ENCODE data around the gene NOL12. TPM values are rescaled to one million over a fixed set of nuclear protein-coding genes. Genes with fewer than 3 reads are reported as not detected.

Gene NOL12
- total RNA-seq, 4 donors from 2014 or later: 44.1 to 143 (median 57.2) TPM

GRCh38 chr22:37678372-37678771 is 7.8 kb upstream of the NOL12 start:
- H3K27me3 ChIP-seq: no peaks in the 10 kb centered on the region
- H3K4me3 ChIP-seq: no peak overlapping the region
- in situ Hi-C loops (cut with MboI; ENCODE audit: low pct_ligation_motif_present in 1 of 4, low pct_unique_long_range_greater_than_20kb in 1 of 4, low sequenced_read_pairs in 3 of 4) (loop anchor here in 1 of 4 donors (25.0 kb wide), 1 partner anchor 109 kb away; no protein-coding TSS in a partner anchor), intact Hi-C loops (cut with DNase I; ENCODE audit: low total_unique reads) (no loop called here)
- no peaks in the 10 kb centered on the region for H3K36me3 ChIP-seq
- H3K4me1 ChIP-seq: peaks cover 30 to 63% (median 46%) of the 10 kb centered on the region in 4 donors
- TF ChIP-seq POLR2AphosphoS5 (IDR thresholded peaks at IDR 0.05) (no peak), CTCF (IDR thresholded peaks at IDR 0.05) (no peak), POLR2A (IDR thresholded peaks at IDR 0.05) (no peak), EP300 (IDR thresholded peaks at IDR 0.05; ENCODE audit: low read depth) (no peak)
- 46% methylated on average over 6 of the region's 18 CpGs; no CpG with 5 or more reads in 1 of the 2 donors for WGBS, 2 donors (ENCODE audit: low coverage in 1 of 2)
- H3K27ac ChIP-seq: peak overlapping the region; percentile 89 to 96 (median 94)
- no peak for DNase-seq
- no peaks in the 10 kb centered on the region for H3K9me3 ChIP-seq

GRCh38 chr22:37679670-37680069 is 6.5 kb upstream of the NOL12 start:
- H3K9me3 ChIP-seq: no peaks in the 10 kb centered on the region
- in situ Hi-C loops (cut with MboI; ENCODE audit: low pct_ligation_motif_present in 1 of 4, low pct_unique_long_range_greater_than_20kb in 1 of 4, low sequenced_read_pairs in 3 of 4): loop anchor here in 3 of 4 donors (5.0 to 25.0 kb wide), 3 partner anchors 37 to 108 kb away; no protein-coding TSS in a partner anchor
- no peaks in the 10 kb centered on the region for H3K27me3 ChIP-seq
- H3K36me3 ChIP-seq: no peaks in the 10 kb centered on the region
- DNase-seq: no peak
- intact Hi-C loops (cut with DNase I; ENCODE audit: low total_unique reads): no loop called here
- WGBS, 2 donors (ENCODE audit: low coverage in 1 of 2): 90% methylated on average over 8 of the region's 8 CpGs; no CpG with 5 or more reads in 1 of the 2 donors
- peaks cover 18 to 55% (median 38%) of the 10 kb centered on the region in 4 donors for H3K4me1 ChIP-seq
- TF ChIP-seq CTCF (IDR thresholded peaks at IDR 0.05): no peak
- TF ChIP-seq EP300 (IDR thresholded peaks at IDR 0.05; ENCODE audit: low read depth): no peak
- TF ChIP-seq POLR2A (IDR thresholded peaks at IDR 0.05): no peak
- TF ChIP-seq POLR2AphosphoS5 (IDR thresholded peaks at IDR 0.05): no peak
- no peak overlapping the region for H3K4me3 ChIP-seq
- peak overlapping the region in 1 of 4 donors; percentile 96 for H3K27ac ChIP-seq

DNA sequence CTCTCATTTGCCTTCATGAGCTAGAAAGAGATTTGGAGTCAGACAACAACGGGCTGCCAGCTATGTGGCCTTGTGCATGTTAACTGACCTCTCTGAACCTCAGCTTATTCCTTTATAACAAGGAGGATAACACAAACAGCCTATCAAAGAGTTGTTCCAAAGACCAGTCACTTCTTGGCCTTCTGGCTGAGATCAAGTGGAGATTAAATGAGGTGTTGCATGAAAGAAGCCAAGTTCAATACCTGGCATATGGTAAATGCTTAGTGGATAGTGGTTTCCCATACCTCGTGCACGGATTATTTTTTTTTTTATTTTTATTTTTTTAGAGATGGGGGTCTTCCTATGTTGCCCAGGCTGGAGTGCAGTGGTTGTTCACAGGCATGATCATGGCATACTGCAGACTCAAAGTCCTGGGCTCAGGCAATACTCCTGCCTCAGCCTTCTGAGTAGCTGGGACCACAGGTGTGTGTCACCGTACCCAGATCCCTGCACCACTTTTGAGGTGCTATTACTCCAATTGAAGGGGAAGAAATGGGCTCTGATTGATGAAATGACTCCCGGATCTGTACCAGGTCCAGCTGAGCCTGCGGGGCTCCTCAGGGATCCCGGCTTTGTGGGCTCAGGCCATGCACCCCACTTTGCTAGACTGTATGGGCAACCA is 5.8 kb upstream of the NOL12 start:
- Histone ChIP-seq H3K9me3 (no peaks in the 10 kb centered on the region), H3K4me1 (peaks cover 13 to 52% (median 34%) of the 10 kb centered on the region in 4 donors), H3K27me3 (no peaks in the 10 kb centered on the region), H3K36me3 (no peaks in the 10 kb centered on the region), H3K4me3 (no peak overlapping the region), H3K27ac (no peak overlapping the region)
- TF ChIP-seq EP300 (IDR thresholded peaks at IDR 0.05; ENCODE audit: low read depth) (no peak), POLR2A (IDR thresholded peaks at IDR 0.05) (no peak), CTCF (IDR thresholded peaks at IDR 0.05) (no peak), POLR2AphosphoS5 (IDR thresholded peaks at IDR 0.05) (no peak)
- DNase-seq: no peak
- in situ Hi-C loops (cut with MboI; ENCODE audit: low pct_ligation_motif_present in 1 of 4, low pct_unique_long_range_greater_than_20kb in 1 of 4, low sequenced_read_pairs in 3 of 4): loop anchor here in 3 of 4 donors (5.0 to 25.0 kb wide), 3 partner anchors 38 to 107 kb away; no protein-coding TSS in a partner anchor
- WGBS, 2 donors (ENCODE audit: low coverage in 1 of 2): 67 to 79% methylated on average over 1 to 7 of the region's 7 CpGs
- intact Hi-C loops (cut with DNase I; ENCODE audit: low total_unique reads): no loop called here

- Histone ChIP-seq H3K36me3 (no peaks in the 10 kb centered on the region), H3K27ac (peak overlapping the region; percentile 5 to 52 (median 28)), H3K4me3 (no peak overlapping the region), H3K27me3 (no peaks in the 10 kb centered on the region), H3K4me1 (peaks cover 13 to 52% (median 34%) of the 10 kb centered on the region in 4 donors), H3K9me3 (no peaks in the 10 kb centered on the region)
- in situ Hi-C loops (cut with MboI; ENCODE audit: low pct_ligation_motif_present in 1 of 4, low pct_unique_long_range_greater_than_20kb in 1 of 4, low sequenced_read_pairs in 3 of 4) (loop anchor here in 3 of 4 donors (5.0 to 25.0 kb wide), 3 partner anchors 39 to 106 kb away; no protein-coding TSS in a partner anchor), intact Hi-C loops (cut with DNase I; ENCODE audit: low total_unique reads) (no loop called here)
- no peak for DNase-seq
- 25% methylated on average over 1 of the region's 2 CpGs; no CpG with 5 or more reads in 1 of the 2 donors for whole genome bisulfite sequencing, 2 donors (ENCODE audit: low coverage in 1 of 2)
- TF ChIP-seq EP300 (IDR thresholded peaks at IDR 0.05; ENCODE audit: low read depth) (no peak), POLR2AphosphoS5 (IDR thresholded peaks at IDR 0.05) (no peak), POLR2A (IDR thresholded peaks at IDR 0.05) (no peak), CTCF (IDR thresholded peaks at IDR 0.05) (no peak)
These were observed 5.1 kb upstream of the NOL12 start for GRCh38 chr22:37681001-37681424.
